MM.1S (cell line): Measurements from ENCODE around the gene APOBEC4.

Source experiments
- DNase-seq: peaks from one replicate; pipeline ENCODE4 v3.0.0-alpha.2; 2015
- H2AFZ ChIP-seq: fragments of 300-600 bp; sonication (generic); 2 replicates; pipeline ENCODE4 v1.6.0; 2016; ENCODE audit warnings: antibody characterized with exemption, low read length
- H3F3A ChIP-seq: fragments of 300-600 bp; sonication (generic); 2 replicates; pipeline ENCODE4 v1.6.1; 2016; ENCODE audit warnings: mild to moderate bottlenecking, antibody characterized with exemption, low read length, moderate library complexity, mixed read lengths; ENCODE audit not compliant: insufficient read depth
- H3K27ac ChIP-seq: fragments of 300-600 bp; sonication (generic); 2 replicates; pipeline ENCODE4 v1.5.1; 2016; ENCODE audit warnings: mild to moderate bottlenecking, low read length
- H3K27me3 ChIP-seq: fragments of 300-600 bp; sonication (generic); replicated peaks from 2 replicates; pipeline ENCODE4 v1.6.0; 2016; ENCODE audit warnings: low read length; ENCODE audit not compliant: insufficient read depth
- H3K36me3 ChIP-seq: fragments of 300-600 bp; sonication (generic); replicated peaks from 2 replicates; pipeline ENCODE4 v1.6.1; 2016; ENCODE audit warnings: mild to moderate bottlenecking, low read length, mixed read lengths; ENCODE audit not compliant: insufficient read depth
- H3K4me1 ChIP-seq: fragments of 300-600 bp; sonication (generic); 2 replicates; pipeline ENCODE4 v1.6.1; 2016; ENCODE audit warnings: low read length, mixed read lengths
- H3K4me2 ChIP-seq: fragments of 300-600 bp; sonication (generic); 2 replicates; pipeline ENCODE4 v1.6.0; 2016; ENCODE audit warnings: low read depth, low read length
- H3K4me3 ChIP-seq: fragments of 300-600 bp; sonication (generic); 2 replicates; pipeline ENCODE4 v1.5.1; 2016; ENCODE audit warnings: low read length, mixed read lengths
- H3K79me2 ChIP-seq: fragments of 300-600 bp; sonication (generic); 2 replicates; pipeline ENCODE4 v1.6.1; 2016; ENCODE audit warnings: mixed run types, low read length, mixed read lengths
- H3K9ac ChIP-seq: fragments of 300-600 bp; sonication (generic); 2 replicates; pipeline ENCODE4 v1.6.1; 2016; ENCODE audit warnings: low read length, mixed read lengths
- H3K9me2 ChIP-seq: fragments of 300-600 bp; sonication (generic); replicated peaks from 2 replicates; pipeline ENCODE4 v1.6.1; 2016; ENCODE audit warnings: mild to moderate bottlenecking, low read length, mixed read lengths; ENCODE audit not compliant: insufficient read depth
- H3K9me3 ChIP-seq: fragments of 300-600 bp; sonication (generic); replicated peaks from 2 replicates; pipeline ENCODE4 v1.6.1; 2016; ENCODE audit warnings: mild to moderate bottlenecking, low read length, mixed read lengths; ENCODE audit not compliant: insufficient read depth
- H4K20me1 ChIP-seq: fragments of 300-600 bp; sonication (generic); 2 replicates; pipeline ENCODE4 v1.6.1; 2016; ENCODE audit warnings: mild to moderate bottlenecking, low read length, moderate library complexity, mixed read lengths; ENCODE audit not compliant: insufficient read depth
- EZH2 ChIP-seq: fragments of 300-600 bp; sonication (generic); optimal IDR thresholded peaks from 2 replicates; pipeline ENCODE3; 2017; ENCODE audit warnings: low read depth, mild to moderate bottlenecking, antibody characterized with exemption, low read length, mixed read lengths
- EZH2phosphoT487 ChIP-seq: fragments of 300-600 bp; sonication (generic); IDR thresholded peaks from 2 replicates; pipeline ENCODE4 v1.6.1; 2018; ENCODE audit warnings: antibody characterized with exemption, low read length
- TF ChIP-seq, protein P1 (sequence below): fragments of 300-600 bp; sonication (generic); IDR thresholded peaks from 2 replicates; pipeline ENCODE4 v1.5.1; 2016; ENCODE audit warnings: antibody characterized with exemption, low read length, mixed read lengths

Gene APOBEC4

DNA sequence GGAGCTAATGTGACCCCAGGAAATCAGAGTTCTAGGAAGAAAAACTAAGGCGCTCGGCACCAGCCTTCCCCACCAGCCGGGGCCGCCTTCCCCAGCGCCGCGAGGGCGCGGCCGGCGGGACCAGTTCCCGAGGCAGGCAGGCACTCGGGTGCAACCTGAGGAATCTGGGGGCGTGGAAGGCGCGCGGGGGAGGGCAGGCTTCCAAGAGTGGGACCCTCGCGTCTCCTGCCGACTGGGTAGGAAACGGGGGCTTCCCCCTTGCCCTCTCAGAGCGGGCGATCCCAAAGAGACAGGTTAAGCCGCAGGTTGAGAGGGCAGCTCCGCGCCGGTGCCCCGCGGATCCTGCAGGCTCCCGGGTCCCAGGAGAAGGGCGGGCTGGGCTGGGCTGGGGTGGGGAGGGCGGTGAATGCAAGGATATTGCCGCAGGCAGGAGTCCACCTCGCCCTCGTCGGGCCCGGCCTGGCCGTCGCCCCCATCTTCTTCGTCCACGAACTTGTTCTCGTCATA is 18.0 kb downstream of the APOBEC4 start:
- peaks cover 7% of the 10 kb centered on the region; the same call in 1 of the 2 replicates for H3K36me3 ChIP-seq
- H4K20me1 ChIP-seq, result peaks cover 5% of the 10 kb centered on the region; the same call in 1 of the 2 replicates
- no peaks in the 10 kb centered on the region for H3K9me3 ChIP-seq
- peak overlapping the region; percentile 69 for H2AFZ ChIP-seq
- H3K4me2 ChIP-seq, result peak overlapping the region; percentile 73
- H3K79me2 ChIP-seq, result peaks cover 54% of the 10 kb centered on the region
- H3K27ac ChIP-seq, result peak overlapping the region; percentile 52; the same call in 1 of the 2 replicates
- peak overlapping the region; percentile 91 for H3K4me3 ChIP-seq
- H3K9ac ChIP-seq, result peak overlapping the region; percentile 82
- no peaks in the 10 kb centered on the region for H3K9me2 ChIP-seq
- DNase-seq, result peak; percentile 42
- TF ChIP-seq EZH2 (no peak), EZH2phosphoT487 (no peak)
- TF ChIP-seq, protein P1, sequence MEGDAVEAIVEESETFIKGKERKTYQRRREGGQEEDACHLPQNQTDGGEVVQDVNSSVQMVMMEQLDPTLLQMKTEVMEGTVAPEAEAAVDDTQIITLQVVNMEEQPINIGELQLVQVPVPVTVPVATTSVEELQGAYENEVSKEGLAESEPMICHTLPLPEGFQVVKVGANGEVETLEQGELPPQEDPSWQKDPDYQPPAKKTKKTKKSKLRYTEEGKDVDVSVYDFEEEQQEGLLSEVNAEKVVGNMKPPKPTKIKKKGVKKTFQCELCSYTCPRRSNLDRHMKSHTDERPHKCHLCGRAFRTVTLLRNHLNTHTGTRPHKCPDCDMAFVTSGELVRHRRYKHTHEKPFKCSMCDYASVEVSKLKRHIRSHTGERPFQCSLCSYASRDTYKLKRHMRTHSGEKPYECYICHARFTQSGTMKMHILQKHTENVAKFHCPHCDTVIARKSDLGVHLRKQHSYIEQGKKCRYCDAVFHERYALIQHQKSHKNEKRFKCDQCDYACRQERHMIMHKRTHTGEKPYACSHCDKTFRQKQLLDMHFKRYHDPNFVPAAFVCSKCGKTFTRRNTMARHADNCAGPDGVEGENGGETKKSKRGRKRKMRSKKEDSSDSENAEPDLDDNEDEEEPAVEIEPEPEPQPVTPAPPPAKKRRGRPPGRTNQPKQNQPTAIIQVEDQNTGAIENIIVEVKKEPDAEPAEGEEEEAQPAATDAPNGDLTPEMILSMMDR, result peak; percentile 9; the same call in 1 of the 2 replicates
- no peaks in the 10 kb centered on the region for H3K27me3 ChIP-seq
- H3K4me1 ChIP-seq, result peaks cover 25% of the 10 kb centered on the region
- peaks cover 21% of the 10 kb centered on the region for H3F3A ChIP-seq

DNA sequence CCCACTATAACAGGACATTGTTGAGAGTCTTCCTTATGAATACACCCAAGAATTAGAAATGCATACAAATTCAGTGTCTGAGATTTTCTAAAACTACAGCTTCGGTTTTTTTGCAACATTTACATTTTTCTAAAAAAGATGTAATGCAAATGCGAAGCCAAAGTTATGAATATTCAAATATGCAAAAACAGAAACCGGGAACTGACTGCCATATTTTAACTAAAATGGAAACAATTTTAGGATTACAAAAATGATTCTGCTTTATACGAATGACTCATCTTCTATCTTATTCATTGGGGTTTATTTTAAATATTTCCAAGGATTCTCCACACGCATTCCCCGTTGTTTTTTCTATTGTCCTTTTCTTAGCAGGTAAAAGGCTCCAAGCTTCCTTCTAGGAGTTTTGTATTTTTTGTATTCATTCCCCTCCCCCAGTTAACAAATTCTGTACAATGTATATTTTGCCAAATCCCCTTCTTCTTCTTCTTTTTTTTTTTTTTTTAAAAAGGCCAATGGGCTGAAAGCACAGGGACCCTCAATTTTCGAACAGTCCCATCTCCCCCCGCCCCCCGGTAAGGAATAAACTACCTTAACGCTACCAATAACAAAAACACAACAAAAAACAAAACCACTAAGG is 18.6 kb downstream of the APOBEC4 start:
- no peaks in the 10 kb centered on the region for H3K27me3 ChIP-seq
- peaks cover 5% of the 10 kb centered on the region; the same call in 1 of the 2 replicates for H4K20me1 ChIP-seq
- H3K4me3 ChIP-seq, result peak overlapping the region; percentile 91
- H3K4me2 ChIP-seq, result peak overlapping the region; percentile 73
- H3K9ac ChIP-seq, result peak overlapping the region; percentile 82
- peaks cover 27% of the 10 kb centered on the region for H3K4me1 ChIP-seq
- TF ChIP-seq EZH2phosphoT487 (no peak), EZH2 (no peak)
- TF ChIP-seq, protein P1, result no peak
- peaks cover 21% of the 10 kb centered on the region for H3F3A ChIP-seq
- peak overlapping the region; percentile 52; the same call in 1 of the 2 replicates for H3K27ac ChIP-seq
- no peaks in the 10 kb centered on the region for H3K9me3 ChIP-seq
- peaks cover 57% of the 10 kb centered on the region for H3K79me2 ChIP-seq
- H3K36me3 ChIP-seq, result peaks cover 13% of the 10 kb centered on the region; the same call in 1 of the 2 replicates
- peak; percentile 34 for DNase-seq
- peak overlapping the region; percentile 69 for H2AFZ ChIP-seq
- no peaks in the 10 kb centered on the region for H3K9me2 ChIP-seq

DNA sequence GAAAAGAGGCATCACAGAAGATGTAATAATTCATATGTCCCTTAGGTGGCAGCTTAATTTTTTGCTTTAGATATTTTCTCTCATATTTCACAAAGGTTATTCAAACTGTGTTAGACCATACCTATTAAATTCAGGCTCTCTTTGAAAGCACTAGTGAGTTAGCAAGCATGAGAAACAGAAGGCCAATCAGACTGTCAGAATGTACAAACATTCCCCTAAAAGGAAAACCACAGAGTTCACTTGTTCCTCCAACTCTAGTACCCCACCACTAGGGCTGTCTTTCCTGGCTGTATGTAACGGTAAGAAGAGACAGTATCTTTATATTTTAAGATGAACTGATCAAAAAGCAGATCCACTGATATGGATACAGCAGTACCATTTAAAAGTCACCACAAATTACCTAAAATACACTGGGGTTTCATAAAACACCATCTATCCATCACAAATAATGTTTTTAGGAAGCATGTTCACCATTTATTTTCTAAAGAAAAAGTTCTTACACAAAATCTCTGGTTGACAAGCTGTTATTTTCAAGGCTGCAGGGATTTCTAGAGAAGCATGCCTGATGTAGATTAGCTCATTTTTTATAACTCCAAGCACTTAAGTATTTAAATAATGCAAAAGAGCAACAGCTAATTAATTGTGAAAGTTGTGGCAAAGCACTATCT is 19.3 kb downstream of the APOBEC4 start:
- Histone ChIP-seq H3K36me3 (peaks cover 20% of the 10 kb centered on the region; the same call in 1 of the 2 replicates), H3F3A (peaks cover 21% of the 10 kb centered on the region), H3K4me3 (peak overlapping the region; percentile 91), H4K20me1 (peaks cover 5% of the 10 kb centered on the region; the same call in 1 of the 2 replicates), H3K9ac (peak overlapping the region; percentile 82; the same call in 1 of the 2 replicates), H3K27ac (peak overlapping the region; percentile 52; the same call in 1 of the 2 replicates), H3K27me3 (no peaks in the 10 kb centered on the region), H3K9me3 (no peaks in the 10 kb centered on the region), H3K79me2 (peaks cover 64% of the 10 kb centered on the region), H2AFZ (no peak overlapping the region), H3K9me2 (no peaks in the 10 kb centered on the region), H3K4me1 (peaks cover 32% of the 10 kb centered on the region), H3K4me2 (peak overlapping the region; percentile 73)
- peak; percentile 82 for DNase-seq
- TF ChIP-seq, protein P1, result peak; percentile 76
- TF ChIP-seq EZH2phosphoT487 (no peak), EZH2 (no peak)
